CD4-positive, alpha-beta T cell treated with Interleukin-10 for 1 hour (primary cell): ENCODE data around the gene KIAA1549.
"Not testable (repeated sequence)": the region's sequence is repeated elsewhere in the genome, so short reads cannot be mapped to it uniquely, and the experiment has no call there.

Experiments used
- DNase-seq: peaks from one replicate; pipeline ENCODE4 v3.0.0-alpha.2; 2020

Gene KIAA1549

DNA sequence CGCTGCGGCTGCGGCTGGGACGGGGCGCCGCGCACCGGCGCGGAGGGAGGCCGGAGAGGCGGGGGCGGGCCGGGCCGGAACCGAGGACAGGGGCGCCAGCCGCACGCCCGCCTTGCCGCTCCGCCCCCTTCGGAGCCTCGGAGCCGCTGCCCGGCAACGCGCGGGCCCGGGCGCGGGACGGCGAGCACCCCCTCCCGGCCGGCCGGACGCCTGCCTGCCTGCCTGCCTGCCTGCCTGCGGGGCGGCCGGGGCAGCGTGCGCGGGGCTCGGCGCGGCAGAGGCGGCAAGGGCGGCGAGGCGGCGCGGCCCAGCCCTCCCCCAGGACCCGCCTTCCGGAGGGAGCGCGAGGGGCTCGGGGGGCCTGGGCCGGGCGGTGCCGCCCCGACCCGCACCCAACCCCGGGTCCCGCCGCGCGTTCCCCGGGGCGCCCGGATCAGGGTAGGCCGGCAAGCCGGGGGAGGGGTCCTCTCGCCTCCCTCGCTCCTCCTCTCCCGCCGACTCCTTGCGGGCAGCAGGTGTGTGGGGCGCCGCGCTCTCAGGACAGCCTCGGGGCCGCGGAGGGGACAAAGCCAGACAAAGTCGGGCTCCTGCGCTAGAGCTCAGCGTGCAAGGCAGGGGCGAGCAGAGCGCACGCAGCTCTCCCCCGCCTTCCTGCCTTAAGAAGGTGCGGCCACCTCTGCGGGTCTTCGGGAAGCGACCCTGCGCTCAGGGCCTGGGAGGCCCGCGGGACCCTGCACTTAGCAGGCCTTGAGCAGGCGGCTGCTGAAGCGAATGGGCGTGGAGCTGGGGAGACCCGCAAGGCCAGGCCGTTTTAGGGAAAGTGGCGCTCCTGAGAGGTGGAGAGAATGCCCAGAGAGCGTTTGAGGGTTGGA lies at the start of gene KIAA1549:
KIAA1549 (minus strand) TSS at position 58 of the 872 bp plus-strand sequence. CDS start 120 bp downstream, outside the sequence.
- peak; percentile 40 for DNase-seq

DNA sequence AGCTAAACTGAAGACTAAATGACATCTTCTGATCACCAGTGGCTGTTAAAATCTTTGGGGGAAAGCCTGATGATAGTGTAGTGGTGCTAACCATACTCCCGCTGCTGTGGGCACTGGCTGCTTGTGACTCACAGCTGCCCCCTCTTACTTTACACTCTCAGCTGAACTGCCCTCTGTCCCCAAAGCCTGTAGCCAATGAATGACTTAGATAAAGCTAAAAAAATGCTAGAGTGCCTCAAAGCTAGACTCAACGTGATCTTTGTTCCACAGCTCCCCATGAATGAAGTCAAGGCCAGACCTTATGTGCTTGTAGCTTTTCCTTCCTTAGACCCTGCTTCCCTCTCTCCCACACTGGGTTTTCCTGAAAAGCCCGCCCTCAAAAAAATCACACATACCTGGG lies 48.2 kb upstream of the KIAA1549 start:
- no peak for DNase-seq

DNA sequence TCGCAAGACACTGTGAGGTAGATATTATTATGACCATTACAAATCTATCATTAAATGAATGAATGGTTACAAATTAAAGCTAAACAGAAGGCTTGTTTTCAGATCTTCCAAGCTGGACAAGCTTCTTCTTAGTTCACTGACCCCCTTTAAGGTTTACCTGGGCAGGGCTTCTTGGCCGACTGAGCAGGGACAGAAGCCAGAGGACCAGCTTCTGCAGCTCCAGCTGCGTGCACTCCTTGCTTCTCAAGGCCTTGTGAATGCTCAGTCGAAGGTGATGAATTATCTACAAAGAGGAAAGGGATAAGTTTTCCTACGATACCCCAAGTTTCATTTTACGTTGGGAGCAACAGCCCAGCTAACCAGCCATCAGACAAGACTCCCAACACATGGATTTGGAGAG lies 45.4 kb upstream of the KIAA1549 start:
- DNase-seq = no peak

DNA sequence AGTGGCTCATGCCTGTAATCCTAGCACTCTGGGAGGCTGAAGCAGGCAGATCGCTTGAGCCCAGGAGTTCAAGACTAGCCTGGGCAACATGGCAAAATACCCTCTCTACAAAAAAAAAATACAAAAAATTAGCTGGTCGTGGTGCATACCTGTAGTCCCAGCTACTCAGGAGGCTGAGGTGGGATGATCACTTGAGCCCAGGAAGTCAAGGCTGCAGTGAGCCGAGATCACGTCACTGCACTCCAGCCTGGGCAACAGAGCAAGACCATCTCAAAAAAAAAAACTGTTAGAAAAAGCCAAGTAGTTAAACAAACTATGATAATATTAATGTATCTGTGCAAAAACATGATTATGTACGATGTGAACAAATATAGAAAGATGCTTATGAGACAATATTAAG lies 44.7 kb upstream of the KIAA1549 start:
- DNase-seq = not testable (repeated sequence)

DNA sequence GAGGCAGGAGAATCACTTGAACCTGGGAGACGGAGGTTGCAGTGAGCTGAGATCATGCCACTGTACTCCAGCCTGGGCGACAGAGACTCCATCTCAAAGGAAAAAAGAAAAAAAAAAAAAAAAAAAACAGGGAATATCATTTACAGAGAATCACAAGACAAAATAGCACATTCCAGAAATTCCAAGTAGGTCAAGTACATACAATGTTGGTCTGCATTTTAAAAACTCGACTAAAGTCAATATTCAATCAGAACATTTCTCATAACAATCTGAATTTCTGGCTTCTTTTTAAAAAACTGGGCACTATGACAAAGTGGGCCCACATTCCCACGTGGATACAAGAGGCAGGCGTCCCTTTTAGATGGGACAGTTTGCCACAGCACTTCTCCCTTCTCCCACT lies 41.9 kb upstream of the KIAA1549 start:
- DNase-seq = no peak

DNA sequence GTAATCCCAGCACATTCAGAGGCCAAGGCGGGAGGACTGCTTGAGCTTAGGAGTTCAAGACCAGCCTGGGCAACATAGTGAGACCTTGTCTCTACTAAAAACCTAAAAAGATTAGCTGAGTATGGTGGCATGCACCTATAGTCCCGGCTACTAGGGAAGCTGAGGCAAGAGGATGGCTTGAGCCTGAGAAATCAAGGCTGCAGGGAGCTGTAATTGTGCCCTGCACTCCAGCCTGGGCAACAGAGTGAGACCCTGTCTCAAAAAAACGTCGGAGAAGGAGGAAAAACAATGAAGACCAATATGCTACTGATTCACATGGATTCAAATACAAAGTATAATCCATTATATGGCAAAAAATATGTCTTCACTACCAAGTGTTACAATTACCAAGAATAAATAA lies 41.1 kb upstream of the KIAA1549 start:
- no peak for DNase-seq

DNA sequence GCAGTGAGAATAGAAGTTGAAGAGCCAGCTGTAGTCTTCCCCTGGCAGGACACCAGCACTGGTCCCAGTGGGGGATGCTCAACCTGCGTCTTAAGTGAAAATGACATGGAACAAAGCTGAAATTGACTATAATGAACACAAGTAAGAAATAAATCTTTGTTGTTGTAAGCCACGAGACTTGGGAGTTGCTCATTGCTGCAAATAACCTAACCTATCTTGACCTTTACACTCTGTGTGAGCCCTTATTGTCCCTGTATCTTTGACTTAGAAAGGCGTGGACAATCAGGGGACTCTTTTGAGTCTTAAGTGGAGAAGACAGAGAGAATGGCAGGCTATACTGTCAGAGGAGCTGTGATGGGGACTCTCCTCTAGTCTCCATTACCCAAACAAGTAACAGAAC lies 37.7 kb upstream of the KIAA1549 start:
- no peak for DNase-seq

DNA sequence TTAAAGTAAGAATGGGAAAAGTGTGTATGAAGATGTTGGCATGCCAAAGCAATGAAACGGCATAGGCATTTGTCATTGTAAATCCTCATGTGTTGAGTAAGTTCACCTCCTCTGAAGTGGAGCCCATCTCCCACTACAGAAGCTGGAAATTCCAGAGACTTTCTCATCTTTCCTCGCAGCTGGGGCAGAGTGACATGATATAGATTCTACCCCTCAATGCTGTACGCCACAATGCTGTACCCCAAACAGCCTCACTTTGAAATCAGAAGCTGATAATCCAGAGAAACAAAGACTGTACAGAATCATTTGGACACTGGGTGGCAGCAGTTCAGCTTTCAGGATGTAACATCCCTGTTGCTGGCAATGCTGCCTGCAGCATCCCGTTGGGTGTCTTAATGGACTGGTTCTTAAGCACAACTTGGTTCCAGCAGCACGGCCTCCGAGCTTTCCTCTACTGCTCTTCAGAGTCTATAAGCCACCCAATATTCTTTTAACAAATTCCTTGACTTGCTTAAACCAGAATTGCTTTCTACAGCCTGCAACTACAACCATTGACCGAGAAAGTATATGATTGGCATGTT lies 35.8 kb upstream of the KIAA1549 start:
- peak; percentile 76 for DNase-seq

DNA sequence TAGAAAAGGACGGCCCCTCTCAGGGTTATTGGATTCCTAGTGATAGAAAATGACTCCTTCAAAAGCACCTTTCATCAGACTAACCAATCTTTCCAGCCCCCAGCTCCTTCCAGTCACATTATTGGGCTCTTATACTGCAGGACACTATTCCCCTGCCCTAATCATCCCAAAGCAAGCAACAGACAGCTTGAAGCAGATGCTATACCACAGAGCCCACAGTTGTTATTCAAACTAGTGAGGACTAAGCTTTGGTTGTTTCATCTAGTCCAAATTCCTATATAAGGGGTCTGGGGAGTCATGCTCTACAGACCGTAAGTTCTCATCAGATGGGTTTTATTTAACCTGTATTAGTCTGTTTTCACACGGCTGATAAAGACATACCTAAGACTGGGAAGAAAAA lies 30.2 kb upstream of the KIAA1549 start:
- no peak for DNase-seq

DNA sequence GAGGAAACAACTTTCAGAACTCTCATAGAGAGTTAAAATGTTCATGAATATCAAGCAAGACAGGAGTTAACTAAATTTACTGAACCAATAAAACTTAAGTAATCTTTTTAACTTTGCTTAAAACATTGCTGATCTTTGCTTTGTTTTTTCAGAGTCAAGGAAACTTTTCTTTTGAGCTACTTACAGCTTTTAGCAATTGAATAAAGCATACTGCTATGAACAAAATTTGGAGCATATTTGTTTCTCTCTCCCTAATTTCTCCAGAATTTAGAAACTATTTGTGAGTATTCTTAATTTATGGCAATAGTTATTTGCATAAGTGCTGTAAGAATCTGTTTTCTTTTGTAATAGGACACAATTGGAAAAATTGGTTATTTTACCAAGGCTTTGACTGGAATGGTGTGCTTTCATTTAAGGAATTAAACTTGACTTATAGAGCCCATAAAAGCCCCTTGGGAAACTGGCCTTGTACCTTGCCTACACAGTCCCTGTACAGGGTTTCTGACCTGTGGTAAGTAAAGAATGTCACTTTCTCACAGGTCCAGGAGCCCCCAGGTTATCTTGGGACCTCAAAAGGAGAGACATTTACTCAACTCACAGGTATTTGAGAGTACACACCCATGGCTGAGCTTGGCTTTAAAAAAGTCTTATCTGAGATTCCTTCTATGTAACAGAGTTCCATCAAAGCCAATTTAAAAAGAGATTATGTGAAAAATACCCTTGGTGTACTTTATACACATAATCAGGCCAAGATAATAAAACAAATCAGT lies 23.3 kb upstream of the KIAA1549 start:
- no peak for DNase-seq

DNA sequence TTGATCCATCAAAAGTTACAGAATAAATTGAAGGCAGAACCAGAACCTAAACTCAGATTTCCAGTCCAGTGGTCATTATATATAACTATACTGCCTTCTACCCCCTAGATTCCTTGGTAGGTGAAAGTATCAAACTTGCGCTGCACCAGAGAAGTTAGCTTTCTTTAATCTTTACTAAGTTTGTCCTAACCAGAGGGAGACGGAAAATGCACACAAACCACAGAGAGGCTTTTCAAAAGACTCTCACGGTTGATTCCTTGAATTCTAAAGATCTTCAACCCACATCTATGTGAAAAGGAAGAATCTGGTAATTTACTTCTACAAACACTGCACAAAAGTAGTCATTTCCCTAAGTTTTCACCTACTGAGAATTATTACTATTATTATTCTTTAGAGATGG lies 18.2 kb upstream of the KIAA1549 start:
- no peak for DNase-seq

DNA sequence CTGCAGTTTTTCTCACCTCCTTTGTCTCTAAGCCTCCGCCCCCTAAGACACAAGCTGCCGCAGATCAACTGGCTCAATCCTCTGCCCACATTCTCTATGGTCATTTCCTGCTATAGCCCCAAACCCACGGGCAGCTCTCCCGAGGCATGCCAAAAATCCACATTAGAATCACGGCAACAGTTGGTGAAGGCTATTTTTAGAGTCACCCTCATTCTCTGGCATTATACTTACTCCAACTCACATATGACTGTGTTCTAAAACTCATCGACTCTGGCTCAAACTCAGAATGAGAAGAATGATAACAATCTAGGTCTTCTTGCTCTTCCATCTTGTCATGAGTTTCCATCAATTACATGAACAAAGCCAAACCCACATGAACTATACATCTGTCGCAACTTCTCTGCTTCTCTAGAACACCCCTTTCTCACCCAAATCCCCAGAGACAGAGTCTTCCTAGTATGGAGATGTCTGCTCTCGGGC lies 10.9 kb upstream of the KIAA1549 start:
- no peak for DNase-seq

DNA sequence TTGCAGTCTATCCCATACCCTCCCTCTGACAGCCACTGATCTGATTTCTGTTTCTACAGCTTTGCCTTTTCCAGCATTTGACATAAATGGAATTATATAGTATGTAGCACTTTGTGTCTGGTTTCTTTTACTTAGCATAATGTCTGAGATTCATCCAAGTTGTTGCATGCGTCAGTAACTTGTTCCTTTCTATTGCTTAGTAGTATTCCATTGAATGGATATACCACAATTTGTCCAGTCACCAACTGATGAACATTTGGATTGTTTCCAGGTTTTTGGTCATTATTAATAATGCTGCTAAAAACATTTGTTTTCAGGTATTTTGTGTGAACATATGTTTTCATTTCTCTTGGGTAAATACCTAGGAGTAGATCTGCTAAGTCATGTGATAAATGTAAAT lies 6.5 kb upstream of the KIAA1549 start:
- DNase-seq = no peak

DNA sequence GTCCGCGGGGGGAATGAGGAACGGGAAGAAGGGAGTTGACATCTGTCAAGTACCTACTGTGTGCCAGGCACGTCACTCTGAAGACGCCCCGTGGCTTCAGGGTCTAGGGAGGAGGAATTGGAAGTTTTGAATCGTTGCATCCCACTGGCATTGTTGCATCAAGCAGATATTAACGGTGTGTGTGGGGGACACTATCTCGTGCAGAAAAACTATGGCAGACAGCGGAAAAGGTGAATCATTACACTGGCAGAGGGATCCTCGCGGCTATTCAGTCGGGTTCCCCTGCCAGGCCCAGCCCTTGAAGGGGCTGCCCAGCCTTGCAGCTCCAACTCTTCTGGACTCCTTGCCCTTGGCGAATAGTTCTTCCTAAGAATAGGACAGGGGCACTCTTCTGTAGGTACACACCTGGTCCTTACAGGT lies 1.0 kb upstream of the KIAA1549 start:
- no peak for DNase-seq

DNA sequence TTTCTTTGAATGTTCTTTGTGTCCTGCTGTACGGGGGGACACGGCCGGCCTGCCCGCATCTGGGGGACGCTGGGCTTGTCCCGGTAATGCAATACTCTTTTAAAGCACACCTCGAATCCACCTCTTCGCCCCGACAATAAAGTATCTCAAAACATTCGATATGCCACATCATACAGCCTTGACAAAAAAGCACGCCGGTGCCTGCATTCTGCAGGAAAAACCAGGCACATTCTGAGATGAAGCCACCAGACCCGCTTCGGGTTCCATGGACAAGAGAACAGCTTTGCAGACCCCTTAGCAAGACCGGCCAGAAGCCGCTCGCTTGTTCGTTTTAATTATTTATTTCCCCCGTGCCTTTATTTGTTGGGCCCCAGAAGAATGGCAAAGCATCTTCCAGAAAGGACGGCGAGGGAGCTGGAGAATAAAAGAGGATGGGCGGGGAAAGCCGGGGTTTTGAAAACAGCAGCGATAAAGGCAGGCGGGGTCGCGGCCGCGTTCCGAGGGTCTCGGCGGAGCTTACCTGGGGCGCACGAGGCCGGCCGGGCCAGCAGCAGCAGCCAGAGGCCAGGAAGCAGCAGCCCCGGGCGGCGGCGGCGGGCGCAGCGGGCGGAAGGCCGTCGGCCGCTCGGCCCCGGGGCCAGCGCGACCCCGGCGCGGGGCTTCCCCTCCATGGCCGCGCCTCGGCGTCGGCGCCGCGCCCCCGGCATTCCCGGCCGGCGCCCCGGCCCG lies 462 bp downstream of the KIAA1549 start:
- DNase-seq = no peak

DNA sequence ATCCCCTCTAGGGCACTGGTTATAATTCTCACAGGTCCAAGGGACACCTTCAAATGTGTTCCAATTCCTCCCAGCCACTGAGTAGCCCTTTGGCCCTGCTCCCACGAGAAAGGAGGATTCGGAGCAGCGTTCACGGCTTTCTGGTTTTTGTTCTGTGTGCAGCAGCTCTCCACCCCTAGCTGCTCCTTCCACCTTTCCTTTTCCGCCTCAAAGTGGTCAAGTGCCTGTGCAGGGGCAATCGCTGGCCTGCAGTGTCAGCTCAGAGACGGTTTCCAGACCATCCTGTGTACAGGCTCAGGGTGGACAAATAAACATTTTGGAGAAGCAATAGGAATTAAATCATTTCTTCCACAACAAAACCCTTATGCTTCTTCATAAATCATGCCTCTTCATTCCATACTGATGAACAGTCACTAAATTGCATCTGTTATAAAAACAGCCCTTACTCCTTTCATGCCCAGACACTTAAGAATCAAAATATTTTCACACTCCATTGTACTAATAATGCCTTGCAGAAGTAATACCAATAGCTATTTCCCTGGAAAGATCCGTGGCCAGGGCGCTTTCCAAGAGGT lies 1.1 kb downstream of the KIAA1549 start:
- DNase-seq = no peak

DNA sequence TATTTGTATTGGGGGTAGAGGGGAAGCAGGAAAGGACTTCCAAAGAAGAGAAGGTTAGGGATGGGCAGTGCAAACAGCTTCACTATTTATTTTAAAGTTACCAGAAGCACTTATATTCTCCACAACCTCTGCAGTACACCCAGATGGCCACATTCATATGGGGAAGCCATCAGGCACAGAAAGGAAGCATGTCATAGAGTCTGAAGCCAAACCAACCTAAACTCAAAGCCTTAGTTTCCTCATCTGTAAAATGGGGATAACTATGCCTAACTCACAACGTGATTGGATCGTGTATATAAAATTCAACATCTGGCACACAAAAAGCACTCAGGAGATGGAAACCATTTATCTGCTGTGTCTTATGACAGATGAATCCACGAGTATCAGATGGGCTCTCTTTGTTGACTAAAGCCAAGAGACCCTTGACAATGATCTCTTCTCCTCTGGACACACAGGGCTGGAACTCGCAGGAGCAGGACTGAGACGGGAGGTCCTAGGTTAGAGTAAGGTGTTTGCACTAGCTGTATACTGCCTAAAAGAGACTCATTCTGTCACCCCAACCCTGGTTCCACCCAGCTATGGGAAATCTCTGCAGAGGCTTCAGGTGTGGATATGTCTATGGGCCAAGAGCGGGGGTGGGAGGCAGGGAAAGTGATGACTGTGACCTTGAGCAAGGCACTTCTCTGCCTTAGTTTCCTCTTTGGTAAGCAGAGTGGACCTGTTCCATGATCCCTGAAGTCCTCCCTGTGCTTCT lies 1.8 kb downstream of the KIAA1549 start:
- DNase-seq = no peak

DNA sequence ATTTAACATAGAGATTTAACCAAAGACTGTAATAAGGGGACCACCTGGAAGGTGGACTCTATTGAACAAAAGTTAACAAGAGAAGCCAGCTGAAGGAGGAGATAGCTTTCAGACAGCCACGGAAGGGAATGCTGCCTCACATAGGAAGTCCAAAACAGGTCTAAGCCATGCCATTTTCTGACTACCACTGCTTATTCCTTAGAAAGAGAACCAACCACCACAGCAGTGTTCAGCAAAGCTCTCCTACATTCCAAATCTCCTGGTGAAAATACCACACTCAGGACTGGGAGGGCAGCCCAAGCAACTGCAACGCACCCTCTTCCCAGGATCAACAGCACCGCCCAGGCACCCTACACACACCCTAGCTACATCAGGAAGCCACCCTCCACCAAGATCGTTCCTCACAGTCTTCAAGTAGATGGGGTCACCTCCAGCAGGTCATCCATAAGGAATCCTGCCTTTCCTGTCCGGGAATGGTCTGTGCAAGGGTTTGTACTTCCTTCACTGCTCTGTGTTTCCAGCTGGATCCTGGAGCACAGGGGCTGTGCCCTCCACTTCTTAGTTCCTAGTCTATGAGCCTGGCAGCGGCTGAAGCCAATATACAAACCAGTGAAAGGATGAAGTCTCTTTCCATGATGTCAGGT lies 2.5 kb downstream of the KIAA1549 start:
- no peak for DNase-seq

DNA sequence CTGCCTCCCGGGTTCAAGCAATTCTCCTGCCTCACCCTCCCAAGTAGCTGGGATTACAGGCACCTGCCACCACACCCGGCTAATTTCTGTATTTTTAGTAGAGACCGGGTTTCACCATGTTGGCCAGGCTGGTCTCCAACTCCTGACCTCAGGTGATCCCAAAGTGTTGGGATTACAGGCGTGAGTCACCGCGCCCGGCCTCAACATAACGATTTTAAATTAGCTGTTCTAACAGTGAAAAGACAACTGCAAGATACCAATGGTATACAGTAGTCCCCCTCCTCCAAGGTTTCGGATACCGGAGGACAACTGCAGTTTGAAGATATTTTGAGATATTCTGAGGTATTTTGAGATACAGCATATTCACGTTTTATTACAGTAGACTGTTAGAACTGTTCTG lies 5.0 kb downstream of the KIAA1549 start:
- not testable (repeated sequence) for DNase-seq

DNA sequence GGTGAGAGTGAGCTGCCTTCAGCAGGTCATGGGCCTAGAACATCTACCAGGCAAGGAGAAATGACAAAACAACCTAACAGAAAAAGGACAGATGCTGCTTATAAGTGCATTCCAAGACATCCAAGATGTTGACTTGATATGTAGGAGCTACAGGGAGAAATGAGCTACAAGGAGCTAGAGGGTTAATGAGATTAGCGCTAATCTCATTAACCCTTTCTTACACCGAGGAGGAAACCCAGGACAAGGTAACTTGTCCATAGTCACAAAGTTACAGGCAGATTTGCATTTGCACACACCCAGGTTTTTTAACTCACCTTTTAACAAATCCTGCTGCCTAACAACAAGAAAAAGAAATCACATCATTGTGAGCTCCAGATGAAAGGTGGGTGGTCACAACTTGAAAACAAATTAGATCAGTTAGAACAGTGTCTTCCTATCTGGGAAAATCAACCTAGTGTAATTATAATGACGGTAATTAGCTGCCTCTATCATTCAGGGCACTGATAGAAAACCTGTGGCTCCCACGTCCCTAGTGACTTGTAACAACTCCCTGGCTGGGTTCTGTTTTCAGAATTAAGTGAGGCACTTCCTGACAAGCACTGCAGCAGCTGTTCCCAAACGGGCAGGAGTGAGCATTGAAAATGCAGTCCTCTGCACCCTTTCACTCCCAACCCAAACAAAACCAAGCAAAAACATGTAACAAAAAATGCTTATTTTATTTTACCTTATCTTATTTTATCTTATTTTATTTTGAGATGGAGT lies 5.7 kb downstream of the KIAA1549 start:
- DNase-seq = no peak
